Measurements from ENCODE around the gene SLC6A4. TPM values are rescaled to one million over a fixed set of nuclear protein-coding genes. Genes with fewer than 3 reads are reported as not detected.

The SLC6A4 gene
- total and polyA plus RNA-seq, 10 of the 15 experiments (the other 5 are each of a cell fraction or from before 2014, with no cell fraction given): 5.3 to 20.6 (median 10.1) TPM

DNA sequence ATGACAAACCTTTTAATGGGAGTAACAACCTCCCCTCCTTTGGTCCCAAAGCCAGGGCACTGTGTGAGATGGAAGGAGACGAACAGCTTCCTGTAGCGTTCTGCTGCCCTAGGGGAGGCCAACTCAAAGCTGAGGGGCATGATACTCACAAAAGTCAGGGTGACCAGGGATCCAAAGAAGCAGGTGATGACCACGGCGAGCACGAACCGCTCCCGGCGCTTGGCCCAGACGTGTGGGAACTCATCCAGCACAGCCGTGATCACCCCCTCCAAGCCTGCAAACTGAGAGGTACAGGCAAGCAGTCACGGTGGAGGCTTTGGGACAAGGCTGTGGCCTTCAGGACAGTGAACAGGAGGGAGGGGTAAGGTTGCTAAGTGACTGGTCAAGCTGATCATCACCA, 25.1 kb downstream of the SLC6A4 start:
- no peak for TF ChIP-seq ZZZ3 (IDR thresholded peaks at IDR 0.05; ENCODE audit: control insufficient read depth, insufficient read length, low read depth)
- TF ChIP-seq EP300 (IDR thresholded peaks at IDR 0.05; ENCODE audit: borderline replicate concordance in 1 of 2, control insufficient read depth in 1 of 2, low read depth in 2 of 2, low read length in 2 of 2): no peak
- no peak for TF ChIP-seq CEBPB (IDR thresholded peaks at IDR 0.05; ENCODE audit: borderline replicate concordance in 1 of 2, low read depth in 2 of 2, low read length in 2 of 2)
- TF ChIP-seq ZBTB33 (IDR thresholded peaks at IDR 0.05): no peak
- no peak for TF ChIP-seq CHD2 (IDR thresholded peaks at IDR 0.05; ENCODE audit: borderline replicate concordance, low read depth, low read length)
- TF ChIP-seq, protein P1, sequence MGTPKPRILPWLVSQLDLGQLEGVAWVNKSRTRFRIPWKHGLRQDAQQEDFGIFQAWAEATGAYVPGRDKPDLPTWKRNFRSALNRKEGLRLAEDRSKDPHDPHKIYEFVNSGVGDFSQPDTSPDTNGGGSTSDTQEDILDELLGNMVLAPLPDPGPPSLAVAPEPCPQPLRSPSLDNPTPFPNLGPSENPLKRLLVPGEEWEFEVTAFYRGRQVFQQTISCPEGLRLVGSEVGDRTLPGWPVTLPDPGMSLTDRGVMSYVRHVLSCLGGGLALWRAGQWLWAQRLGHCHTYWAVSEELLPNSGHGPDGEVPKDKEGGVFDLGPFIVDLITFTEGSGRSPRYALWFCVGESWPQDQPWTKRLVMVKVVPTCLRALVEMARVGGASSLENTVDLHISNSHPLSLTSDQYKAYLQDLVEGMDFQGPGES (IDR thresholded peaks at IDR 0.05): no peak
- no peak for TF ChIP-seq NFYB (IDR thresholded peaks at IDR 0.05; ENCODE audit: insufficient read depth, low read depth, low read length)
- no peak for TF ChIP-seq JUND (IDR thresholded peaks at IDR 0.05; ENCODE audit: low read depth, low read length)
- no TSS peak for BruUV-seq (replicated peaks)
- Histone ChIP-seq H3K4me3 (no peak overlapping the region), H3K36me3 (ENCODE audit: control insufficient read depth in 2 of 2, insufficient read depth in 2 of 2, low read length in 1 of 2) (no peaks in the 10 kb centered on the region), H4K20me1 (ENCODE audit: control insufficient read depth, insufficient read depth) (no peaks in the 10 kb centered on the region), H3K27ac (ENCODE audit: control insufficient read depth, insufficient read depth) (no peak overlapping the region), H3K27me3 (replicated peaks in 1 of 2; ENCODE audit: control insufficient read depth in 2 of 2, insufficient read depth in 2 of 2, low read length in 1 of 2) (no peaks in the 10 kb centered on the region), H3K9ac (ENCODE audit: control insufficient read depth, insufficient read depth, low read length) (no peak overlapping the region), H2AFZ (ENCODE audit: control insufficient read depth, low read depth, low read length) (no peak overlapping the region), H3K79me2 (ENCODE audit: control insufficient read depth, insufficient read depth, low read length) (no peaks in the 10 kb centered on the region; the same call in 1 of the 2 replicates), H3K4me1 (ENCODE audit: control insufficient read depth, insufficient read depth, low read length) (peaks cover 39% of the 10 kb centered on the region), H3K9me3 (replicated peaks; ENCODE audit: control insufficient read depth, insufficient read depth, low read length) (no peaks in the 10 kb centered on the region), H3K4me2 (ENCODE audit: control insufficient read depth, insufficient read depth) (no peak overlapping the region)
- in situ Hi-C loops (cut with MboI) (no loop called here), intact Hi-C loops (cut with micrococcal nuclease; ENCODE audit: unreplicated experiment) (no loop called here)
- ChIA-PET POLR2A (interaction anchor here (0.7 kb wide), 1 partner anchor 36 kb away, joined by 3 read pairs; no protein-coding TSS in a partner anchor), SMC1A (ENCODE audit: uncharacterized antibody, unreplicated experiment) (interaction anchor here (1.2 to 1.8 kb wide), 2 partner anchors 14 to 36 kb away, joined by 3 to 6 read pairs; no protein-coding TSS in a partner anchor), RAD21 (ENCODE audit: unreplicated experiment) (no interaction called here), CTCF (interaction anchor here (0.6 kb wide), 1 partner anchor 106 kb away, joined by 3 read pairs; no protein-coding TSS in a partner anchor)
- WGBS (ENCODE audit: insufficient coverage, insufficient replicate concordance, low lambda C conversion rate, missing lambda C conversion rate): 91% methylated on average over 11 of the region's 11 CpGs
- no peak for DNase-seq (ENCODE audit: low read depth, low spot score)
- FAIRE-seq: no peak
- ATAC-seq: peak; percentile 4; the same call in 1 of the 3 replicates
